Tibial artery (tissue), 4 donors: ENCODE data around the gene LDHA.
"Not testable (repeated sequence)": the region's sequence is repeated elsewhere in the genome, so short reads cannot be mapped to it uniquely, and the experiment has no call there.

Source experiments
- DNase-seq, 2 donors: peaks; one replicate each; pipeline ENCODE4 v3.0.0-alpha.2; 2019
- H3K27ac ChIP-seq, 2 donors: fragments of 200-600 bp; sonication (generic) in 1 of 2; 1 replicate in 1 of 2; 2 replicates in 1 of 2; pipeline ENCODE4 v1.5.1; 2018 to 2019; ENCODE audit warnings: mild to moderate bottlenecking in 1 of 2
- H3K27me3 ChIP-seq, 2 donors: fragments of 200-600 bp; sonication (generic) in 1 of 2; one replicate each; pipeline versions ENCODE4 v1.5.1 to v1.6.0; 2016 to 2019
- H3K36me3 ChIP-seq, 3 donors: fragments of 200-600 bp; sonication (generic) in 2 of 3; one replicate each; pipeline ENCODE4 v1.5.1; 2016 to 2019; ENCODE audit warnings: mild to moderate bottlenecking in 2 of 3
- H3K4me1 ChIP-seq, 4 donors: fragments of 200-600 bp; sonication (generic) in 2 of 4; 1 replicate in 3 of 4; 2 replicates in 1 of 4; pipeline ENCODE4 v1.5.1; 2016 to 2019
- H3K4me3 ChIP-seq, 2 donors: fragments of 200-600 bp; sonication (generic) in 1 of 2; 1 replicate in 1 of 2; 2 replicates in 1 of 2; pipeline ENCODE4 v1.5.1; 2018 to 2019; ENCODE audit warnings: mild to moderate bottlenecking in 2 of 2
- H3K9me3 ChIP-seq, 3 donors: fragments of 200-600 bp; sonication (generic) in 1 of 3; one replicate each; pipeline ENCODE4 v1.5.1; 2016 to 2019
- CTCF ChIP-seq, 2 experiments: fragments of 200-600 bp in 1 of 2; fragments of 450-650 bp in 1 of 2; IDR thresholded peaks; one replicate each; pipeline ENCODE4 v1.5.1; 2017 to 2019; ENCODE audit warnings: antibody characterized with exemption in 2 of 2, mild to moderate bottlenecking in 1 of 2, moderate library complexity in 1 of 2
- intact Hi-C: fragments of 100-400 bp; cut with DNase I; formaldehyde crosslinking; loops from one replicate; pipeline ENCODE4 v1.15.0; 2023; ENCODE audit warnings: low total_unique reads

LDHA gene

GRCh38 chr11:18394928-18395734, 768 bp downstream of the LDHA start:
- DNase-seq, result no peak
- intact Hi-C loops, result loop anchor here (5.0 to 10.0 kb wide), 4 partner anchors 73 to 1790 kb away; partner anchors contain the start of genes GTF2H1, HPS5, SPTY2D1 and TSG101

GRCh38 chr11:18395735-18396504, 1.6 kb downstream of the LDHA start:
- Histone ChIP-seq H3K36me3 (peaks cover 41 to 45% (median 42%) of the 10 kb centered on the region in 3 donors), H3K27me3 (no peaks in the 10 kb centered on the region), H3K9me3 (no peaks in the 10 kb centered on the region), H3K4me3 (peak overlapping the region; percentile 90 to 97), H3K4me1 (peaks cover 0 to 45% (median 27%) of the 10 kb centered on the region in 4 donors), H3K27ac (peak overlapping the region; percentile 97 to 99)
- intact Hi-C loops, result loop anchor here (5.0 to 10.0 kb wide), 4 partner anchors 74 to 1791 kb away; partner anchors contain the start of genes GTF2H1, HPS5, SPTY2D1 and TSG101
- DNase-seq, result peak; percentile 98 to 99
- TF ChIP-seq CTCF (IDR thresholded peaks at IDR 0.05), result no peak

More at GRCh38 chr11:18394928-18395734, 768 bp downstream of the LDHA start:
- H3K9me3 ChIP-seq, result no peaks in the 10 kb centered on the region
- H3K4me3 ChIP-seq, result peak overlapping the region; percentile 90 to 97
- TF ChIP-seq CTCF (IDR thresholded peaks at IDR 0.05), result no peak
- peak overlapping the region; percentile 97 to 99 for H3K27ac ChIP-seq
- H3K36me3 ChIP-seq, result peaks cover 34 to 37% (median 35%) of the 10 kb centered on the region in 3 donors
- no peaks in the 10 kb centered on the region for H3K27me3 ChIP-seq
- peaks cover 0 to 45% (median 27%) of the 10 kb centered on the region in 4 donors for H3K4me1 ChIP-seq

- H3K4me1 ChIP-seq, result peaks cover 0 to 40% (median 22%) of the 10 kb centered on the region in 4 donors
- TF ChIP-seq CTCF (IDR thresholded peaks at IDR 0.05), result no peak
- intact Hi-C loops, result loop anchor here (5.0 to 10.0 kb wide), 4 partner anchors 76 to 1793 kb away; partner anchors contain the start of genes GTF2H1, HPS5, SPTY2D1 and TSG101
Observed at GRCh38 chr11:18397921-18398320, 3.6 kb downstream of the LDHA start.

GRCh38 chr11:18401077-18401476, 6.7 kb downstream of the LDHA start:
- H3K9me3 ChIP-seq, H3K27ac ChIP-seq, DNase-seq, H3K4me3 ChIP-seq, H3K27me3 ChIP-seq, intact Hi-C loops: not testable (repeated sequence)
- peaks cover 0 to 28% (median 11%) of the 10 kb centered on the region in 4 donors for H3K4me1 ChIP-seq
- H3K36me3 ChIP-seq, result peaks cover 90 to 96% (median 91%) of the 10 kb centered on the region in 3 donors

More at GRCh38 chr11:18397921-18398320, 3.6 kb downstream of the LDHA start:
- no peak for DNase-seq
- no peaks in the 10 kb centered on the region for H3K27me3 ChIP-seq
- peaks cover 59 to 65% (median 60%) of the 10 kb centered on the region in 3 donors for H3K36me3 ChIP-seq
- H3K9me3 ChIP-seq, result no peaks in the 10 kb centered on the region
- H3K27ac ChIP-seq, result no peak overlapping the region
- no peak overlapping the region for H3K4me3 ChIP-seq

- H3K4me1 ChIP-seq, result peaks cover 0 to 6% (median under 1%) of the 10 kb centered on the region in 4 donors
- intact Hi-C loops, result no loop called here
- TF ChIP-seq CTCF (IDR thresholded peaks at IDR 0.05), result no peak
- H3K9me3 ChIP-seq, result no peaks in the 10 kb centered on the region
- DNase-seq, result no peak
- no peak overlapping the region for H3K27ac ChIP-seq
- H3K27me3 ChIP-seq, result no peaks in the 10 kb centered on the region
- H3K36me3 ChIP-seq, result peaks cover 89 to 100% (median 97%) of the 10 kb centered on the region in 3 donors
- H3K4me3 ChIP-seq, result no peak overlapping the region
Observed at GRCh38 chr11:18404062-18404461, 9.7 kb downstream of the LDHA start.

GRCh38 chr11:18407400-18407799, 13.0 kb downstream of the LDHA start:
- intact Hi-C loops, H3K27ac ChIP-seq, H3K4me1 ChIP-seq, H3K9me3 ChIP-seq, H3K27me3 ChIP-seq, DNase-seq, H3K4me3 ChIP-seq: not testable (repeated sequence)
- peaks cover 60 to 67% (median 66%) of the 10 kb centered on the region in 3 donors for H3K36me3 ChIP-seq
